HEK293T (cell line): ENCODE results near the gene PKNOX1.
"Not testable (repeated sequence)": the region's sequence is repeated elsewhere in the genome, so short reads cannot be mapped to it uniquely, and the experiment has no call there.

Experiments
- BHLHE40 ChIP-seq: fragments of 450-650 bp; IDR thresholded peaks from 2 replicates; pipeline ENCODE4 v1.6.1; 2016; ENCODE audit warnings: mild to moderate bottlenecking, moderate library complexity, borderline replicate concordance
- CTBP1 ChIP-seq: fragments of 450-650 bp; IDR thresholded peaks from 2 replicates; pipeline ENCODE4 v1.6.1; 2016; ENCODE audit warnings: borderline replicate concordance
- ELF4 ChIP-seq: fragments of 450-650 bp; IDR thresholded peaks from 2 replicates; pipeline ENCODE4 v1.6.1; 2017; ENCODE audit warnings: antibody characterized with exemption
- FOXA1 ChIP-seq: fragments of 450-650 bp; IDR thresholded peaks from 2 replicates; pipeline ENCODE4 v1.6.1; 2016; ENCODE audit warnings: mild to moderate bottlenecking
- FOXM1 ChIP-seq: fragments of 450-650 bp; IDR thresholded peaks from 2 replicates; pipeline ENCODE4 v1.6.1; 2017; ENCODE audit warnings: mild to moderate bottlenecking, borderline replicate concordance
- HDGF ChIP-seq: fragments of 450-650 bp; IDR thresholded peaks from 2 replicates; pipeline ENCODE4 v1.6.1; 2017; ENCODE audit warnings: antibody characterized with exemption, borderline replicate concordance
- L3MBTL2 ChIP-seq: fragments of 450-650 bp; conservative IDR thresholded peaks from 2 replicates; pipeline ENCODE4 v1.6.1; 2016; ENCODE audit warnings: mild to moderate bottlenecking
- NFRKB ChIP-seq: fragments of 450-650 bp; IDR thresholded peaks from 2 replicates; pipeline ENCODE4 v1.6.1; 2016; ENCODE audit warnings: mild to moderate bottlenecking, moderate library complexity
- SP1 ChIP-seq: fragments of 450-650 bp; IDR thresholded peaks from 2 replicates; pipeline ENCODE4 v1.6.1; 2017
- SUZ12 ChIP-seq: fragments of 450-650 bp; IDR thresholded peaks from 2 replicates; pipeline ENCODE4 v1.6.1; 2016; ENCODE audit warnings: mild to moderate bottlenecking
- TARDBP ChIP-seq: fragments of 450-650 bp; IDR thresholded peaks from 2 replicates; pipeline ENCODE4 v1.6.1; 2016
- TF ChIP-seq, protein P1 (sequence below): fragments of 450-650 bp; IDR thresholded peaks from 2 replicates; pipeline ENCODE4 v1.6.1; 2016

DNA sequence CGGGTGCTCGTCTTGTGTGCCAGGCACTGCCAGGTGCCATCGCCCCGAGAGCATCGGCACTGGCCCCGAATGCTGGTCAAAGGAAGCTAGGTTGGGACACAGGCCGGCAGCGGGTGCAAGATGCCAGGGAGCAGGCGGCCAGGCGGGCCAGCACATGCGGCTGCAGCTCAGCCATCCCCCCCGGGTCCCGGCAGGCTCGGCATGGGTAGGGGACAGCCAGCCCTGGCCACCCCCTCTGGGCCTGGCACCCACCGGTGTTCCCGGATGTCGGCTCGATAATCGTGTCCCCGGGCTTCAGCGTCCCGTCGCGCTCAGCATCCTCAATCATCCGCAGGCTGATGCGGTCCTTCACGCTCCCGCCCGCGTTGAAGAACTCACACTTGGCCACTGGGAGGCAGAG lies 91.6 kb downstream of the PKNOX1 start:
- TF ChIP-seq BHLHE40, ELF4, SUZ12, L3MBTL2, SP1, TARDBP, FOXM1, HDGF, NFRKB, FOXA1, CTBP1: not testable (repeated sequence)
- TF ChIP-seq, protein P1, sequence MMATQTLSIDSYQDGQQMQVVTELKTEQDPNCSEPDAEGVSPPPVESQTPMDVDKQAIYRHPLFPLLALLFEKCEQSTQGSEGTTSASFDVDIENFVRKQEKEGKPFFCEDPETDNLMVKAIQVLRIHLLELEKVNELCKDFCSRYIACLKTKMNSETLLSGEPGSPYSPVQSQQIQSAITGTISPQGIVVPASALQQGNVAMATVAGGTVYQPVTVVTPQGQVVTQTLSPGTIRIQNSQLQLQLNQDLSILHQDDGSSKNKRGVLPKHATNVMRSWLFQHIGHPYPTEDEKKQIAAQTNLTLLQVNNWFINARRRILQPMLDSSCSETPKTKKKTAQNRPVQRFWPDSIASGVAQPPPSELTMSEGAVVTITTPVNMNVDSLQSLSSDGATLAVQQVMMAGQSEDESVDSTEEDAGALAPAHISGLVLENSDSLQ: not testable (repeated sequence)
